Large intestine (tissue), 12 donors: ENCODE results near the gene ZNF423. TPM values are rescaled to one million over a fixed set of nuclear protein-coding genes. Genes with fewer than 3 reads are reported as not detected.

Experiments
- DNase-seq, 2 donors: peaks; one replicate each; pipeline versions ENCODE4 v3.0.0 to v3.0.0-alpha.2; 2013
- H3K27ac ChIP-seq: one replicate; pipeline ENCODE4 v1.5.1; 2013; ENCODE audit warnings: low read length
- H3K27me3 ChIP-seq: 2 replicates; pipeline ENCODE4 v1.6.1; 2013; ENCODE audit warnings: low read length; ENCODE audit not compliant: control insufficient read depth, insufficient read depth
- H3K36me3 ChIP-seq: 2 replicates; pipeline ENCODE4 v1.6.1; 2013; ENCODE audit warnings: low read length; ENCODE audit not compliant: control insufficient read depth, insufficient read depth
- H3K4me1 ChIP-seq: one replicate; pipeline ENCODE4 v1.6.1; 2013; ENCODE audit warnings: low read length; ENCODE audit not compliant: control insufficient read depth, insufficient read depth
- H3K4me3 ChIP-seq: one replicate; pipeline ENCODE4 v1.5.1; 2013; ENCODE audit warnings: low read length
- H3K9me3 ChIP-seq: one replicate; pipeline ENCODE4 v1.6.1; 2013; ENCODE audit warnings: mild to moderate bottlenecking, low read depth, low read length, moderate library complexity; ENCODE audit not compliant: control insufficient read depth
- WGBS: methylation state at CpG from one replicate; pipeline ENCODE4 v1.1.5; 2013; ENCODE audit warnings: low lambda C conversion rate; ENCODE audit not compliant: insufficient coverage; 5-methylcytosine and 5-hydroxymethylcytosine counted together
- long read RNA-seq, 11 donors: transcript quantifications; one replicate each; lab custom pipeline, GENCODE V29; 2026
- polyA plus RNA-seq: library from polyadenylated mRNA; unstranded; fragments of 120-200 nt; gene quantifications from one replicate; pipeline ENCODE4 v1.2.1, GENCODE V29; 2013

Gene ZNF423
- polyA plus RNA-seq, result 6.7 TPM
- long read RNA-seq, donor 1, result 0 reads
- long read RNA-seq, donor 2, full-length matches to known transcripts, result 1 of 10 reads
- long read RNA-seq, donor 2, partial matches to known transcripts, result 9 of 10 reads
- long read RNA-seq, donor 2, other reads (novel, unspliced or antisense), result 0 of 10 reads
- long read RNA-seq, donor 3, result 0 reads
- long read RNA-seq, donor 4, result 0 reads
- long read RNA-seq, donor 5, result 0 reads
- long read RNA-seq, donor 6, partial matches to known transcripts, result 8 of 8 reads
- long read RNA-seq, donor 6, other reads (novel, unspliced or antisense), result 0 of 8 reads
- long read RNA-seq, donor 7, full-length matches to known transcripts, result 2 of 12 reads
- long read RNA-seq, donor 7, partial matches to known transcripts, result 10 of 12 reads
- long read RNA-seq, donor 7, other reads (novel, unspliced or antisense), result 0 of 12 reads
- long read RNA-seq, donor 8, full-length matches to known transcripts, result 1 of 7 reads
- long read RNA-seq, donor 8, partial matches to known transcripts, result 6 of 7 reads
- long read RNA-seq, donor 8, other reads (novel, unspliced or antisense), result 0 of 7 reads
- long read RNA-seq, donor 9, full-length matches to known transcripts, result 1 of 1 reads
- long read RNA-seq, donor 9, partial matches to known transcripts, result 0 of 1 reads
- long read RNA-seq, donor 9, other reads (novel, unspliced or antisense), result 0 of 1 reads
- long read RNA-seq, donor 10, full-length matches to known transcripts, result 2 of 2 reads
- long read RNA-seq, donor 10, partial matches to known transcripts, result 0 of 2 reads
- long read RNA-seq, donor 10, other reads (novel, unspliced or antisense), result 0 of 2 reads
- long read RNA-seq, donor 11, full-length matches to known transcripts, result 1 of 7 reads
- long read RNA-seq, donor 11, partial matches to known transcripts, result 6 of 7 reads
- long read RNA-seq, donor 11, other reads (novel, unspliced or antisense), result 0 of 7 reads

DNA sequence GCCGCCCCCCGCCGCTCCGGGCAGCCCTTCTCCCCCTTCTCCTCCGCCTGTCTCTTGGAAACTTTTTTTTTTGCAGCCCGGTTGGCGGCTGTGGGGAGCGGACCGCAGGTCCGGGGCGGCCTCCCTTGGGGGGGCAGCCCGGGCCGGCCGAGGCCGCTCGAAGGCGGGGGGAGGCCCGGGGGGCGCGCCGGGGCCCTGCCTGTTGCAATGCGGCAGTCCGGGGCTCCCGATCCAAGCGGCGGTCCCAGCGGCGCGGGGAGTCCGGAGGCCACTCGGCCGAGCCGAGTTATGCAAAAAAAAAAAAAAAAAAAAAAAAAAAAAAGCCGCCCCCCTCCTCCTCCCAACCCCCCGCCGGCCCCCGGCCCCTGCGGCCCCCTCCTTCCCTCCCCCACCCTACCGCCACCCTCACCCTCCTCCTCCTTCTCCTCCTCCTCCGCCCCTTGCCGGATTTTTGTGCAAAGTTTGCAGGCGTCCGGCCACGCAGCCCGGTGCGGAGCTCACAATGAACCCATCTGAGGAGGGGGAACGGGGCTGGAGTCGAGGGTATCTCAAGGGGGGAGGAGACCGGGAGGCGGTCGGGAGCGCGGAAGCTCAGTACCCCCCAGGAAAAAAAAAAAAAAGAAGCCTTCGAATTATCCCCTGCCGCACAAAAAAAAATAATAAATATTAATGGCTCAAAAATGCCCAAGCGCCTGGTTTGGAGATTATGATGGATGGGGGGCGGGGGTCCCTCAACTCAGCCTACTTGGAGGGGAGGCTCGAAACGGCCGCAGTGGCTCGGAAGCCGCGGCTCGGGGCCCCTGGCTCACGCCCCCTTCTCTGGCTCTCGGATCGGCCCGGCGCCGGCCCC lies at the start of gene ZNF423:
Gene ZNF423, minus strand, starts transcription at position 291 of the 850 bp plus-strand sequence. CDS start 338 bp downstream, outside the sequence.
- Histone ChIP-seq H3K9me3 (no peaks in the 10 kb centered on the region), H3K4me3 (peak within 1 kb of the TSS; percentile 66), H3K36me3 (no peaks in the 10 kb centered on the region), H3K27ac (peak within 1 kb of the TSS; percentile 77), H3K27me3 (no peaks in the 10 kb centered on the region), H3K4me1 (peaks cover 32% of the 10 kb centered on the region)
- WGBS, result 4% methylated on average over 5 of the region's 70 CpGs
- DNase-seq, result no peak

GRCh38 chr16:49904348-49905062 lies 48.6 kb upstream of the ZNF423 start:
- no peak overlapping the region for H3K4me3 ChIP-seq
- 90% methylated on average over 2 of the region's 9 CpGs for WGBS
- no peak for DNase-seq

GRCh38 chr16:49902908-49903307 lies 47.0 kb upstream of the ZNF423 start:
- no peaks in the 10 kb centered on the region for H3K9me3 ChIP-seq
- H3K4me1 ChIP-seq, result peaks cover 36% of the 10 kb centered on the region
- no peaks in the 10 kb centered on the region for H3K36me3 ChIP-seq
- no peak overlapping the region for H3K4me3 ChIP-seq
- no CpG with 5 or more reads among the region's 5 CpGs for WGBS
- no peaks in the 10 kb centered on the region for H3K27me3 ChIP-seq
- DNase-seq, result no peak
- no peak overlapping the region for H3K27ac ChIP-seq

More at GRCh38 chr16:49904348-49905062, 48.6 kb upstream of the ZNF423 start:
- no peaks in the 10 kb centered on the region for H3K36me3 ChIP-seq
- H3K9me3 ChIP-seq, result no peaks in the 10 kb centered on the region
- H3K27ac ChIP-seq, result no peak overlapping the region
- peaks cover 28% of the 10 kb centered on the region for H3K4me1 ChIP-seq
- no peaks in the 10 kb centered on the region for H3K27me3 ChIP-seq

DNA sequence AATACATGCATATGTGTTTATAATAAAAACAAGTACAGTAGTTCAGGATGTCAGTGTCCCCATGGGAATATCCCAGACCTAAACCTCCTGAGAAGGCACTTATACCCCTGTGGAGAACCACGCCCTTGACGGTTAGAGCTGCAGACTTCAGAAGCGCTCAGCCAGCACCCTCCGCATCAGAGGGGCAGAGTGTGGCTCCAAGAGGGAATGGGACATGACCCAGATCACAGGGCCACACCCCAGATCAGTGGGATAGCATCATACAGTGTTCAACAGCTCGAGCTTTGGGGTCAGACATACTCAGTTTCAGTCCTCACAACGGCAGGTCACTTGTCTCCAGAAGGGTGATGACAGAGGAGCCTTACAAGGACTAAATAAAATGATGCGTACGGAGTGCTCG lies 45.8 kb upstream of the ZNF423 start:
- WGBS, result no CpG with 5 or more reads among the region's 9 CpGs
- Histone ChIP-seq H3K36me3 (no peaks in the 10 kb centered on the region), H3K27ac (no peak overlapping the region), H3K9me3 (no peaks in the 10 kb centered on the region), H3K4me1 (peaks cover 36% of the 10 kb centered on the region), H3K4me3 (no peak overlapping the region), H3K27me3 (no peaks in the 10 kb centered on the region)
- no peak for DNase-seq

- no peaks in the 10 kb centered on the region for H3K36me3 ChIP-seq
- H3K27ac ChIP-seq, result peak overlapping the region; percentile 64
- H3K27me3 ChIP-seq, result no peaks in the 10 kb centered on the region
- H3K4me3 ChIP-seq, result no peak overlapping the region
- no CpG with 5 or more reads among the region's 7 CpGs for WGBS
- peaks cover 39% of the 10 kb centered on the region for H3K4me1 ChIP-seq
- H3K9me3 ChIP-seq, result no peaks in the 10 kb centered on the region
- no peak for DNase-seq
Measured at GRCh38 chr16:49900875-49901274, 45.0 kb upstream of the ZNF423 start.

- Histone ChIP-seq H3K4me1 (peaks cover 39% of the 10 kb centered on the region), H3K9me3 (no peaks in the 10 kb centered on the region), H3K4me3 (no peak overlapping the region), H3K36me3 (no peaks in the 10 kb centered on the region), H3K27me3 (no peaks in the 10 kb centered on the region), H3K27ac (peak overlapping the region; percentile 64)
- peak; percentile 91 to 96 for DNase-seq
- no CpG with 5 or more reads among the region's 8 CpGs for WGBS
Measured at GRCh38 chr16:49899991-49900695, 44.2 kb upstream of the ZNF423 start.

DNA sequence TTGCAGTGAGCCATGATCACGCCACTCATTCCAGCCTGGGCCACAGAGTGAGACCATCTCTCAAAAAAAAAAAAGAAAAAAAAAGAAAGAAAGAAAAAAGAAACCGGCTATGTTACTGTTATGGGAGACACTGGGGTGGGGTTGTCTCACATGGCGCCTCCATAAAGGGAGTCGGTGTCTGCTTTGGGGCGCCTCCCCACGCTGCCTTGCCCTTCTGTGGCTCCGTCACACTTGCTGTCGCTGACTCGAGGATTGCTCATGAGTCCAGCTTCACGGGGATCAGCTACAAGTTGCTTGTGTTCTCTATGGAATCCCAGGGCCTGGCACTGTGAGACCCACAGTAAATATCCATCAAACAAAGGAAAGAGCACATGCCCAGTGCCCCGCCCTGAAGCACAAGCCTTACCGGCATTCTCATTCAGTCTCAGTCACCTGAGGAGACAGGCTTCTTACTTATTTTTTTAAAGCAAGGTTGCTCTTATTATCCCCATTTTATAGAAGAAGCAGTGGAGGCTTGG lies 40.6 kb upstream of the ZNF423 start:
- Histone ChIP-seq H3K27me3 (no peaks in the 10 kb centered on the region), H3K4me1 (peaks cover 29% of the 10 kb centered on the region), H3K4me3 (no peak overlapping the region), H3K27ac (no peak overlapping the region), H3K9me3 (no peaks in the 10 kb centered on the region), H3K36me3 (no peaks in the 10 kb centered on the region)
- WGBS, result 60% methylated on average over 1 of the region's 12 CpGs
- peak in 1 of 2 donors; percentile 64 for DNase-seq

DNA sequence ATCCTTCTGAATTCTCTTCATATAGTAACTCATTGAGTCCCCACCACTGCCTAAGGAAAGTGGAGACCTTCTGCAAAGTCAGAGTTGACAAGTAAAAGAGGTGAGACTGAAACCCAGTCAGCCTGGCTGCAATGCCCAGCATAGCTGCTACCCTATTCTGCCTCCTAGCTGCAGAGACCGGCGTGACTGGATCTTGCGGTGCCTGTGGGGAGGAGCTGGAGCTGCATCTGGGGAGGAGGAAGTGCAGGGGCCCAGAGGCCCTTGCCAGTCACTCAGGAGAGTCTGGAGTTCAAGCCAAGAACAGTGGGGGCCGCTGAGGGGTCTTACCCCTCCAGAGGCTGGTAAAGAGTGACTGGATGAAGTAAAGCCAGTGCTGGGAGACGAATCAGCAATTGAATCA lies 35.0 kb upstream of the ZNF423 start:
- no CpG with 5 or more reads among the region's 5 CpGs for WGBS
- H3K4me1 ChIP-seq, result peaks cover 14% of the 10 kb centered on the region
- H3K36me3 ChIP-seq, result no peaks in the 10 kb centered on the region
- H3K4me3 ChIP-seq, result no peak overlapping the region
- H3K27ac ChIP-seq, result peak overlapping the region; percentile 30
- peaks cover 6% of the 10 kb centered on the region for H3K9me3 ChIP-seq
- DNase-seq, result peak; percentile 78 to 83
- H3K27me3 ChIP-seq, result no peaks in the 10 kb centered on the region
